ENCODE measurements around the gene CYTH1.

The CYTH1 gene

GRCh38 chr17:78751447-78752161, 30.5 kb downstream of the CYTH1 start:
- TF ChIP-seq TAF1 (IDR thresholded peaks at IDR 0.05; ENCODE audit: low read depth): no peak
- no peak for TF ChIP-seq EP300 (IDR thresholded peaks at IDR 0.05; ENCODE audit: borderline replicate concordance)

DNA sequence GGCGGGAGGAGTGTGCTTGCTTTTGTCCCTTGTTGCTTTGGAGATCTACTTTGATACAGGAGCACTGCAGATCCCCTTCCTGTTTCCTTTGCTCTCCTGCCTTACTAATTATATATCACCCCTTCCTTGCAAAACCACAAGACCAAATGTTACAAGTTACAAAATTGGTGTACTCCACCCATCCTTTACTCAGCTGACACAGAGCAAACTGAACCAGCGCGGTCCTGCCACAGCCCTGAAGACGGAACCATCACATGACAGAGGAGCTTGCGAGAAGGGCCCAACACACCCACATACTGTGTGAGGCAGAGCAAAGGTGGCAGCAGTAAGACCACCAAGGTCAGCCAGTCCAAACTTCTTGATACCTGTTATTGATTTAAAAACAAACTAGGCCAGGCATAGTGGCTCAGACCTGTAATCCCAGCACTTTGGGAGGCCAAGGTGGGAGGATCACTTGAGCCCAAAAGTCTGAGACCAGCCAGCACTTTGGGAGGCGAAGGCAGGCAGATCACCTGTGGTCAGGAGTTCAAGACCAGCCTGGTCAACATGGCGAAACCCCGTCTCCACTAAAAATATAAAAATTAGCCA, 33.2 kb downstream of the CYTH1 start:
- TF ChIP-seq CREB1 (IDR thresholded peaks at IDR 0.05; ENCODE audit: low read depth): no peak
- no peak for TF ChIP-seq NFIC (IDR thresholded peaks at IDR 0.05)
- TF ChIP-seq TEAD4 (IDR thresholded peaks at IDR 0.05): no peak
- TF ChIP-seq, protein P1, sequence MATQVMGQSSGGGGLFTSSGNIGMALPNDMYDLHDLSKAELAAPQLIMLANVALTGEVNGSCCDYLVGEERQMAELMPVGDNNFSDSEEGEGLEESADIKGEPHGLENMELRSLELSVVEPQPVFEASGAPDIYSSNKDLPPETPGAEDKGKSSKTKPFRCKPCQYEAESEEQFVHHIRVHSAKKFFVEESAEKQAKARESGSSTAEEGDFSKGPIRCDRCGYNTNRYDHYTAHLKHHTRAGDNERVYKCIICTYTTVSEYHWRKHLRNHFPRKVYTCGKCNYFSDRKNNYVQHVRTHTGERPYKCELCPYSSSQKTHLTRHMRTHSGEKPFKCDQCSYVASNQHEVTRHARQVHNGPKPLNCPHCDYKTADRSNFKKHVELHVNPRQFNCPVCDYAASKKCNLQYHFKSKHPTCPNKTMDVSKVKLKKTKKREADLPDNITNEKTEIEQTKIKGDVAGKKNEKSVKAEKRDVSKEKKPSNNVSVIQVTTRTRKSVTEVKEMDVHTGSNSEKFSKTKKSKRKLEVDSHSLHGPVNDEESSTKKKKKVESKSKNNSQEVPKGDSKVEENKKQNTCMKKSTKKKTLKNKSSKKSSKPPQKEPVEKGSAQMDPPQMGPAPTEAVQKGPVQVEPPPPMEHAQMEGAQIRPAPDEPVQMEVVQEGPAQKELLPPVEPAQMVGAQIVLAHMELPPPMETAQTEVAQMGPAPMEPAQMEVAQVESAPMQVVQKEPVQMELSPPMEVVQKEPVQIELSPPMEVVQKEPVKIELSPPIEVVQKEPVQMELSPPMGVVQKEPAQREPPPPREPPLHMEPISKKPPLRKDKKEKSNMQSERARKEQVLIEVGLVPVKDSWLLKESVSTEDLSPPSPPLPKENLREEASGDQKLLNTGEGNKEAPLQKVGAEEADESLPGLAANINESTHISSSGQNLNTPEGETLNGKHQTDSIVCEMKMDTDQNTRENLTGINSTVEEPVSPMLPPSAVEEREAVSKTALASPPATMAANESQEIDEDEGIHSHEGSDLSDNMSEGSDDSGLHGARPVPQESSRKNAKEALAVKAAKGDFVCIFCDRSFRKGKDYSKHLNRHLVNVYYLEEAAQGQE (IDR thresholded peaks at IDR 0.05; ENCODE audit: low read depth): no peak
- no peak for TF ChIP-seq MAX (IDR thresholded peaks at IDR 0.05)
- TF ChIP-seq USF1 (IDR thresholded peaks at IDR 0.05): no peak
- no peak for TF ChIP-seq TAF1 (IDR thresholded peaks at IDR 0.05; ENCODE audit: low read depth)
- no peak for TF ChIP-seq TCF12 (IDR thresholded peaks at IDR 0.05; ENCODE audit: low read depth)
- TF ChIP-seq EP300 (IDR thresholded peaks at IDR 0.05; ENCODE audit: borderline replicate concordance): no peak
- TF ChIP-seq RAD21 (IDR thresholded peaks at IDR 0.05; ENCODE audit: low read depth): no peak
- TF ChIP-seq EGR1 (IDR thresholded peaks at IDR 0.05): no peak
- TF ChIP-seq CEBPB (IDR thresholded peaks at IDR 0.05): no peak
- no peak for TF ChIP-seq YY1 (IDR thresholded peaks at IDR 0.05; ENCODE audit: low read depth)

DNA sequence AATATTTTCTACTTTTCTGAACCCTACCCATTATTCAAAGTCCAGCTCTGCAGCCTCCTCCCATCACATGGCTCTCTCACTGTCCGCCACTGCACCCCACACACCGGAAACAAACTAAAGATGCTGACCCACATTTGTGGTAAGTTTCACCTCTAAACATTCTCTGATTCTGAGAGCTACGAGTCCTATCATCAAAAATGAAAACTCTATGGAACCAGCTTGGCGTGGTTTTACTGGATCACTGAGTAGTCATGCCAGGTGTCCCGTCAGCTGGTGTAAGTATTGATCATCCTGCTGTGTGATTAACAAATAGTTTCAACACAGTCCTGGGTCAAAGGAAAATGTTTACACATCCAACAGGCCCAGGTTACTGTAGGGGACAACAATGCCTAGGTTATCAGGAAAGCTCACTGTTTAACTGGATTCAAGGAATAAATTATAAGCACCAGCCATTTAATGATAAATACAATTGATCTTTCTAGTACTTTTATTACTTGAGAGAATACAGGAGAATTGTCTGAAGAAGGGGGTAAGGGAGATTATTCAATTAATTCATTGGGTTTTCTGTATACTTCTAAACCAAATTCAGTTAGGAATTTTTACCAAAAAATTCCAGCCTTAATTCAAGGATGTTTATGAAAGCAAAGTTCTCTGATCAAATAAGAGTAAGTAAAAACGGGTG, 33.9 kb downstream of the CYTH1 start:
- TF ChIP-seq, protein P1 (IDR thresholded peaks at IDR 0.05; ENCODE audit: low read depth): no peak
- TF ChIP-seq CREB1 (IDR thresholded peaks at IDR 0.05; ENCODE audit: low read depth) (no peak), MAX (IDR thresholded peaks at IDR 0.05) (no peak), TAF1 (IDR thresholded peaks at IDR 0.05; ENCODE audit: low read depth) (no peak), FOXM1 (IDR thresholded peaks at IDR 0.05; ENCODE audit: borderline replicate concordance, low read depth) (no peak), TEAD4 (IDR thresholded peaks at IDR 0.05) (no peak), YY1 (IDR thresholded peaks at IDR 0.05; ENCODE audit: low read depth) (no peak), NFIC (IDR thresholded peaks at IDR 0.05) (no peak), TCF12 (IDR thresholded peaks at IDR 0.05; ENCODE audit: low read depth) (no peak), ZBTB7A (IDR thresholded peaks at IDR 0.05; ENCODE audit: low read depth) (no peak), CEBPB (IDR thresholded peaks at IDR 0.05) (no peak)

DNA sequence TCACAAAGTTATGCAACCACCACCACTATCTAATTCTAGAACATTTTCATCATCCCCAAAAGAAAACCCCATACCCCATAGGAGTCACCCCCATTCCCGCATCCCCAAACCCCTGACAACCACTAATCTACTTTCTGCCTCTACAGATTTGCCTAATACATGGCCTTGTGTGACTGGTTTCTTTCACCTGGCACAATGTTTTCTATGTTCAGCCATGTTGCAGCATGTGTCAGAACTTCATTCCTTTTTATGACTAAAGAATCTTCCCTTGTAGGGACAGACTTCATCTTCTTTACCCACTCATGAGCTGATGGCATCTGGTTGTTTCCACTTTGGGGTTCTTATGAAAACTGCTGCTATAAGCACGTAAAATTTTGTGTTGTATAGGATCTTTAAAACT, 34.6 kb downstream of the CYTH1 start:
- no peak for TF ChIP-seq TEAD4 (IDR thresholded peaks at IDR 0.05)
- no peak for TF ChIP-seq ZBTB7A (IDR thresholded peaks at IDR 0.05; ENCODE audit: low read depth)
- no peak for TF ChIP-seq CEBPB (IDR thresholded peaks at IDR 0.05)
- TF ChIP-seq TCF12 (IDR thresholded peaks at IDR 0.05; ENCODE audit: low read depth): no peak
- no peak for TF ChIP-seq MAX (IDR thresholded peaks at IDR 0.05)
- no peak for TF ChIP-seq EGR1 (IDR thresholded peaks at IDR 0.05)
- TF ChIP-seq, protein P1 (IDR thresholded peaks at IDR 0.05; ENCODE audit: low read depth): no peak
- TF ChIP-seq EP300 (IDR thresholded peaks at IDR 0.05; ENCODE audit: borderline replicate concordance): no peak
- no peak for TF ChIP-seq NFIC (IDR thresholded peaks at IDR 0.05)
- no peak for TF ChIP-seq FOXM1 (IDR thresholded peaks at IDR 0.05; ENCODE audit: borderline replicate concordance, low read depth)
- TF ChIP-seq YY1 (IDR thresholded peaks at IDR 0.05; ENCODE audit: low read depth): no peak
- TF ChIP-seq CREB1 (IDR thresholded peaks at IDR 0.05; ENCODE audit: low read depth): no peak
- no peak for TF ChIP-seq RAD21 (IDR thresholded peaks at IDR 0.05; ENCODE audit: low read depth)
- TF ChIP-seq TAF1 (IDR thresholded peaks at IDR 0.05; ENCODE audit: low read depth): no peak
- no peak for TF ChIP-seq USF1 (IDR thresholded peaks at IDR 0.05)

Data from Ishikawa (cell line).